Mesendoderm (in vitro differentiated cells): ENCODE data around the gene WNK2.

ENCODE experiments used
- DNase-seq: peaks from one replicate; pipeline ENCODE4 v3.0.0; 2013
- H2AK5ac ChIP-seq: 2 replicates; pipeline ENCODE4 v1.6.1; 2013; ENCODE audit warnings: low read length, inconsistent platforms
- H2BK120ac ChIP-seq: 2 replicates; pipeline ENCODE4 v1.6.1; 2013; ENCODE audit warnings: low read depth, mild to moderate bottlenecking, low read length, moderate library complexity, mixed read lengths
- H2BK15ac ChIP-seq: replicated peaks from 2 replicates; pipeline ENCODE4 v1.6.1; 2013; ENCODE audit warnings: low read depth, mild to moderate bottlenecking, moderate library complexity
- H2BK5ac ChIP-seq: 2 replicates; pipeline ENCODE4 v1.6.1; 2013; ENCODE audit warnings: low read length, inconsistent platforms
- H3K18ac ChIP-seq: 2 replicates; pipeline ENCODE4 v1.6.1; 2013; ENCODE audit warnings: mild to moderate bottlenecking, low read length, mixed read lengths
- H3K23ac ChIP-seq: one replicate; pipeline ENCODE4 v1.6.1; 2013; ENCODE audit warnings: low read length
- H3K27ac ChIP-seq: 2 replicates; pipeline ENCODE4 v1.5.1; 2013; ENCODE audit warnings: low read depth, mild to moderate bottlenecking, inconsistent platforms, low read length, moderate library complexity
- H3K27me3 ChIP-seq: 2 replicates; pipeline ENCODE4 v1.6.1; 2013; ENCODE audit warnings: low read length, control low read depth, mild to moderate bottlenecking, inconsistent platforms; ENCODE audit not compliant: insufficient read depth, poor library complexity
- H3K36me3 ChIP-seq: 2 replicates; pipeline ENCODE4 v1.6.1; 2013; ENCODE audit warnings: low read length, inconsistent platforms; ENCODE audit not compliant: control insufficient read depth, insufficient read depth
- H3K4ac ChIP-seq: one replicate; pipeline ENCODE4 v1.6.1; 2013; ENCODE audit warnings: low read depth, mild to moderate bottlenecking, low read length, moderate library complexity
- H3K4me1 ChIP-seq: 2 replicates; pipeline ENCODE4 v1.6.1; 2013; ENCODE audit warnings: low read depth, low read length, inconsistent platforms; ENCODE audit not compliant: control insufficient read depth
- H3K4me2 ChIP-seq: 2 replicates; pipeline ENCODE4 v1.6.1; 2013; ENCODE audit warnings: low read length
- H3K4me3 ChIP-seq: 2 replicates; pipeline ENCODE4 v1.5.1; 2013; ENCODE audit warnings: mild to moderate bottlenecking, low read length
- H3K56ac ChIP-seq: one replicate; pipeline ENCODE4 v1.6.1; 2013; ENCODE audit warnings: low read length
- H3K79me1 ChIP-seq: 2 replicates; pipeline ENCODE4 v1.6.1; 2013; ENCODE audit warnings: low read length, inconsistent platforms
- H3K79me2 ChIP-seq: 2 replicates; pipeline ENCODE4 v1.6.1; 2013; ENCODE audit warnings: mild to moderate bottlenecking, low read length; ENCODE audit not compliant: control insufficient read depth, insufficient read depth
- H3K9ac ChIP-seq: 2 replicates; pipeline ENCODE4 v1.6.1; 2013; ENCODE audit warnings: low read length, inconsistent platforms
- H4K5ac ChIP-seq: one replicate; pipeline ENCODE4 v1.6.1; 2013; ENCODE audit warnings: low read length
- H4K8ac ChIP-seq: one replicate; pipeline ENCODE4 v1.6.1; 2013; ENCODE audit warnings: low read depth, mild to moderate bottlenecking, control low read depth, low read length, moderate library complexity
- WGBS: extraction: QIAGEN DNeasy Blood & Tissue Kit; methylation state at CpG from one replicate; pipeline ENCODE4 v1.1.7; 2013; ENCODE audit warnings: low lambda C conversion rate, missing lambda C conversion rate; ENCODE audit not compliant: insufficient coverage; ENCODE audit errors: extremely low coverage; 5-methylcytosine and 5-hydroxymethylcytosine counted together

Gene WNK2

DNA sequence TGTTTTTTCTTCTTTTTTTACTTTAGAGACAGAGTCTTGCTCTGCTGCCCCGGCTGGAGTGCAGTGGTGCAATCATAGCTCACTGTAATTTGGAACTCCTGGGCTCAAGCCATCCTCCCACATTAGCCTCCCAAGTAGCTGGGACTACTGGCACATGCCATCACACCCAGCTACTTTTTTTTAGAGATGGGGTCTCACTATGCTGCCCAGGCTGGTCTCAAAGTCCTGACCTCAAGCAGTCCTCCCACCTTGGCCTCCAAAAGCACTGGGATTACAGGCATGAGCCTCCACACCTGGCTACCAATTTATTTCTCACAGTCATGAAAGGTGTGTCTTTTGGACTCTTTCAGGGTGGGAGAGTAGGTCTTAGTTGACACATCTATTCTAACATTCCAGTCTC lies 184.5 kb downstream of the WNK2 start:
- H3K4me3 ChIP-seq, result no peak overlapping the region
- H3K4me1 ChIP-seq, result peaks cover 2% of the 10 kb centered on the region
- WGBS, result no CpG with 5 or more reads among the region's 1 CpG
- no peak overlapping the region for H2AK5ac ChIP-seq
- H4K5ac ChIP-seq, result no peak overlapping the region
- no peak overlapping the region for H3K4me2 ChIP-seq
- H3K23ac ChIP-seq, result no peak overlapping the region
- no peak overlapping the region for H2BK5ac ChIP-seq
- H3K79me1 ChIP-seq, result no peaks in the 10 kb centered on the region
- no peak overlapping the region for H3K27ac ChIP-seq
- no peak overlapping the region for H3K9ac ChIP-seq
- no peak overlapping the region for H3K56ac ChIP-seq
- H3K79me2 ChIP-seq, result no peaks in the 10 kb centered on the region
- no peak overlapping the region for H2BK120ac ChIP-seq
- no peak overlapping the region for H2BK15ac ChIP-seq
- DNase-seq, result no peak
- no peak overlapping the region for H3K4ac ChIP-seq
- no peaks in the 10 kb centered on the region for H3K36me3 ChIP-seq
- H3K18ac ChIP-seq, result no peak overlapping the region
- H3K27me3 ChIP-seq, result no peaks in the 10 kb centered on the region
- no peak overlapping the region for H4K8ac ChIP-seq

DNA sequence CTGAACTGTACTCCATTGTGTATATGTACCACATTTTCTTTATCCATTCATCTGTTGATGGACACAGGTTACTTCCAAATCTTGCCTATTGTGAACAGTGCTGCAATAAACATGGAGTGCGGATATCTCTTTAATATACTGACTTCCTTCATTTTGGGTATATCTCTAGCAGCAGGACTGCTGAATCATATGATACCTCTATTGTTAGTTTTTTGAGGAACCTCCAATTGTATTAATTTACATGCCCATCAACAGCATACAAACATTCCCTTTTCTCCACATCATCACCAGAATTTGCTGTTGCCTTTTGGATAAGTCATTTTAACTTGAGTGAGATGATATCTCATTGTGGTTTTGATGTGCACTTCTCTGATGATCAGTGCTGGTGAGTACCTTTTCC lies 185.7 kb downstream of the WNK2 start:
- no peak overlapping the region for H3K4ac ChIP-seq
- H3K36me3 ChIP-seq, result no peaks in the 10 kb centered on the region
- H2BK120ac ChIP-seq, result no peak overlapping the region
- H4K8ac ChIP-seq, result no peak overlapping the region
- no peak overlapping the region for H2BK5ac ChIP-seq
- no peaks in the 10 kb centered on the region for H3K27me3 ChIP-seq
- WGBS, result no CpG with 5 or more reads among the region's 1 CpG
- DNase-seq, result no peak
- no peaks in the 10 kb centered on the region for H3K79me2 ChIP-seq
- peaks cover 2% of the 10 kb centered on the region for H3K4me1 ChIP-seq
- no peak overlapping the region for H3K18ac ChIP-seq
- no peak overlapping the region for H3K9ac ChIP-seq
- no peak overlapping the region for H3K23ac ChIP-seq
- no peaks in the 10 kb centered on the region for H3K79me1 ChIP-seq
- no peak overlapping the region for H3K4me2 ChIP-seq
- H4K5ac ChIP-seq, result no peak overlapping the region
- no peak overlapping the region for H2BK15ac ChIP-seq
- H3K56ac ChIP-seq, result no peak overlapping the region
- no peak overlapping the region for H3K27ac ChIP-seq
- H3K4me3 ChIP-seq, result no peak overlapping the region
- H2AK5ac ChIP-seq, result no peak overlapping the region
